ENCODE results near the gene FAM240A. TPM values are rescaled to one million over a fixed set of nuclear protein-coding genes. Genes with fewer than 3 reads are reported as not detected.

The FAM240A gene
- total RNA-seq, 1 experiment from 2014 or later, result not detected

GRCh38 chr3:46599590-46599989 is 12.7 kb upstream of the FAM240A start:
- H3F3A ChIP-seq (ENCODE audit: low read length, unreplicated experiment), result no peaks in the 10 kb centered on the region
- BruUV-seq (replicated peaks), result no TSS peak

GRCh38 chr3:46603446-46604046 is 8.8 kb upstream of the FAM240A start:
- BruUV-seq (replicated peaks), result no TSS peak
- no peak overlapping the region for H3K27ac ChIP-seq (ENCODE audit: low read length)
- H4K20me1 ChIP-seq (ENCODE audit: low read length), result no peaks in the 10 kb centered on the region
- CTCF ChIA-PET, result no interaction called here
- H3K4me1 ChIP-seq (ENCODE audit: insufficient read depth, low read length), result no peaks in the 10 kb centered on the region
- no peaks in the 10 kb centered on the region for H3K36me3 ChIP-seq (ENCODE audit: low read depth, low read length)
- no peaks in the 10 kb centered on the region for H3K9me2 ChIP-seq (replicated peaks; ENCODE audit: low read length)
- no peaks in the 10 kb centered on the region for H3K27me3 ChIP-seq (ENCODE audit: low read length)
- H3K9ac ChIP-seq (ENCODE audit: low read length), result no peak overlapping the region
- H3F3A ChIP-seq (ENCODE audit: low read length, unreplicated experiment), result no peaks in the 10 kb centered on the region
- H3K9me3 ChIP-seq (ENCODE audit: low read length), result no peaks in the 10 kb centered on the region
- no peaks in the 10 kb centered on the region for H3K79me2 ChIP-seq (ENCODE audit: low read length)
- DNase-seq (no peak), ATAC-seq (no peak)
- no peak overlapping the region for H3K4me2 ChIP-seq (ENCODE audit: low read length)
- no peak for TF ChIP-seq EZH2phosphoT487 (IDR thresholded peaks at IDR 0.05; ENCODE audit: borderline replicate concordance, low read length)
- no peak for TF ChIP-seq CTCF (conservative IDR thresholded peaks at IDR 0.05; ENCODE audit: low read depth, low read length)
- no peak for TF ChIP-seq EZH2 (IDR thresholded peaks at IDR 0.05; ENCODE audit: low read length, unreplicated experiment)
- POLR2A ChIA-PET (ENCODE audit: unreplicated experiment), result interaction anchor here (0.6 kb wide), 1 partner anchor 47 kb away, joined by 7 read pairs; no protein-coding TSS in a partner anchor
- H2AFZ ChIP-seq (ENCODE audit: low read length), result no peak overlapping the region
- no peak overlapping the region for H3K4me3 ChIP-seq (ENCODE audit: low read length)
- intact Hi-C loops (cut with micrococcal nuclease), result no loop called here

More at GRCh38 chr3:46599590-46599989, 12.7 kb upstream of the FAM240A start:
- intact Hi-C loops (cut with micrococcal nuclease), result no loop called here
- Histone ChIP-seq H3K4me2 (ENCODE audit: low read length) (no peak overlapping the region), H3K36me3 (ENCODE audit: low read depth, low read length) (no peaks in the 10 kb centered on the region), H3K9me3 (ENCODE audit: low read length) (no peaks in the 10 kb centered on the region), H4K20me1 (ENCODE audit: low read length) (no peaks in the 10 kb centered on the region), H3K27me3 (ENCODE audit: low read length) (no peaks in the 10 kb centered on the region), H3K9ac (ENCODE audit: low read length) (no peak overlapping the region), H2AFZ (ENCODE audit: low read length) (no peak overlapping the region), H3K4me3 (ENCODE audit: low read length) (no peak overlapping the region), H3K9me2 (replicated peaks; ENCODE audit: low read length) (no peaks in the 10 kb centered on the region), H3K4me1 (ENCODE audit: insufficient read depth, low read length) (no peaks in the 10 kb centered on the region), H3K79me2 (ENCODE audit: low read length) (no peaks in the 10 kb centered on the region), H3K27ac (ENCODE audit: low read length) (no peak overlapping the region)
- ChIA-PET CTCF (no interaction called here), POLR2A (ENCODE audit: unreplicated experiment) (no interaction called here)
- ATAC-seq, result no peak
- no peak for DNase-seq
- TF ChIP-seq CTCF (conservative IDR thresholded peaks at IDR 0.05; ENCODE audit: low read depth, low read length) (no peak), EZH2 (IDR thresholded peaks at IDR 0.05; ENCODE audit: low read length, unreplicated experiment) (no peak), EZH2phosphoT487 (IDR thresholded peaks at IDR 0.05; ENCODE audit: borderline replicate concordance, low read length) (no peak)

- ChIA-PET POLR2A (ENCODE audit: unreplicated experiment) (no interaction called here), CTCF (no interaction called here)
- DNase-seq, result no peak
- no peaks in the 10 kb centered on the region for H3K4me1 ChIP-seq (ENCODE audit: insufficient read depth, low read length)
- no peaks in the 10 kb centered on the region for H3K9me3 ChIP-seq (ENCODE audit: low read length)
- H2AFZ ChIP-seq (ENCODE audit: low read length), result no peak overlapping the region
- no peaks in the 10 kb centered on the region for H3K36me3 ChIP-seq (ENCODE audit: low read depth, low read length)
- H3K9ac ChIP-seq (ENCODE audit: low read length), result no peak overlapping the region
- ATAC-seq, result no peak
- intact Hi-C loops (cut with micrococcal nuclease), result no loop called here
- H3K4me2 ChIP-seq (ENCODE audit: low read length), result no peak overlapping the region
- H3F3A ChIP-seq (ENCODE audit: low read length, unreplicated experiment), result no peaks in the 10 kb centered on the region
- no peak overlapping the region for H3K27ac ChIP-seq (ENCODE audit: low read length)
- no peaks in the 10 kb centered on the region for H3K79me2 ChIP-seq (ENCODE audit: low read length)
- no TSS peak for BruUV-seq (replicated peaks)
- no peak overlapping the region for H3K4me3 ChIP-seq (ENCODE audit: low read length)
- no peaks in the 10 kb centered on the region for H4K20me1 ChIP-seq (ENCODE audit: low read length)
- no peaks in the 10 kb centered on the region for H3K27me3 ChIP-seq (ENCODE audit: low read length)
- H3K9me2 ChIP-seq (replicated peaks; ENCODE audit: low read length), result no peaks in the 10 kb centered on the region
- no peak for TF ChIP-seq EZH2 (IDR thresholded peaks at IDR 0.05; ENCODE audit: low read length, unreplicated experiment)
- no peak for TF ChIP-seq CTCF (conservative IDR thresholded peaks at IDR 0.05; ENCODE audit: low read depth, low read length)
- TF ChIP-seq EZH2phosphoT487 (IDR thresholded peaks at IDR 0.05; ENCODE audit: borderline replicate concordance, low read length), result no peak
Observed at GRCh38 chr3:46604127-46604526, 8.2 kb upstream of the FAM240A start.

Data from PC-3 (cell line).